Measurements from ENCODE around the gene EBLN1. TPM values are rescaled to one million over a fixed set of nuclear protein-coding genes. Genes with fewer than 3 reads are reported as not detected.

Gene EBLN1
- total RNA-seq, 1 experiment from 2014 or later = not detected

DNA sequence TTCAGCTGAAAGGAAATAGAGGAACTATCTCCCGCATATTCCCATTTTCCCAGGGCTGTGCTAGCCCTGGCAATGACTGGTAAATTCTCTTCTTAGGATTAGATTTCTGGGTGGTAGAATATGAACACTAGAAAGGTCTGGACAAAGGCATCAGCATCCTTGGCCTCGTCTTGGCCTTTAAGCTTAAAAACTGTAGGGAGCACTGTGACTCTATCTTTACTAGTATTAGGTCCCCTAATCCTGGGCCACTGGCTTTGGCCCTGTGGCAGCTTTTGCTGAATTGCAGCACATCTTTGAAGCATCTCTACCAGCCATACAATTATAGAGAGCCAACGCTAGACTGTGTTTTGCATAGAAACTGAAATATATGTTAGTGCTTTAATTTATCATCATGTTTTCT, 41.5 kb upstream of the EBLN1 start:
- Histone ChIP-seq H2BK5ac (ENCODE audit: insufficient read length, low read length) (no peak overlapping the region), H4K20me1 (ENCODE audit: control insufficient read depth, insufficient read depth, insufficient read length) (no peaks in the 10 kb centered on the region), H2BK120ac (ENCODE audit: low read depth, low read length, poor library complexity, severe bottlenecking) (no peak overlapping the region), H3K4ac (ENCODE audit: low read depth, low read length) (no peak overlapping the region), H3K23me2 (ENCODE audit: insufficient read length, low read depth, low read length, poor library complexity, severe bottlenecking) (no peaks in the 10 kb centered on the region), H2AFZ (ENCODE audit: low read length) (no peak overlapping the region), H3K23ac (ENCODE audit: insufficient read length, low read depth, low read length) (no peak overlapping the region), H3K4me2 (ENCODE audit: insufficient read depth, insufficient read length, low read length) (no peak overlapping the region), H3T11ph (ENCODE audit: low read length) (no peak overlapping the region), H3K14ac (ENCODE audit: insufficient read depth, low read length) (no peak overlapping the region), H3K9me3 (ENCODE audit: control insufficient read depth, low read depth, low read length) (no peaks in the 10 kb centered on the region), H3K4me1 (ENCODE audit: insufficient read depth, low read length) (no peaks in the 10 kb centered on the region), H4K91ac (ENCODE audit: insufficient read length, low read depth, low read length) (no peak overlapping the region), H3K56ac (ENCODE audit: insufficient read length, low read depth, low read length) (no peak overlapping the region), H2BK15ac (ENCODE audit: low read depth, low read length) (no peak overlapping the region), H2AK5ac (ENCODE audit: insufficient read length, low read length) (no peak overlapping the region), H3K79me1 (ENCODE audit: insufficient read depth, low read depth, low read length, poor library complexity, severe bottlenecking) (no peaks in the 10 kb centered on the region), H4K8ac (replicated peaks; ENCODE audit: insufficient read length, low read depth, low read length) (no peak overlapping the region), H3K9ac (ENCODE audit: extremely low read depth, insufficient read length, low read length) (no peak overlapping the region), H3K27me3 (ENCODE audit: insufficient read depth, low read length) (peaks cover 2% of the 10 kb centered on the region; the same call in 1 of the 2 replicates), H3K27ac (ENCODE audit: insufficient read length, low read depth, low read length) (no peak overlapping the region), H4K5ac (ENCODE audit: insufficient read length, low read depth, low read length) (no peak overlapping the region), H3K18ac (ENCODE audit: insufficient read length, low read depth, low read length) (no peak overlapping the region), H2BK12ac (ENCODE audit: insufficient read length, low read depth, low read length) (no peak overlapping the region), H2BK20ac (ENCODE audit: low read depth, low read length, poor library complexity, severe bottlenecking) (no peak overlapping the region), H3K79me2 (ENCODE audit: insufficient read depth, low read length) (no peaks in the 10 kb centered on the region)
- H3K9me3 Mint-ChIP-seq = no peaks in the 10 kb centered on the region; a peak in 1 of 5 replicates
- TF ChIP-seq, protein P1, sequence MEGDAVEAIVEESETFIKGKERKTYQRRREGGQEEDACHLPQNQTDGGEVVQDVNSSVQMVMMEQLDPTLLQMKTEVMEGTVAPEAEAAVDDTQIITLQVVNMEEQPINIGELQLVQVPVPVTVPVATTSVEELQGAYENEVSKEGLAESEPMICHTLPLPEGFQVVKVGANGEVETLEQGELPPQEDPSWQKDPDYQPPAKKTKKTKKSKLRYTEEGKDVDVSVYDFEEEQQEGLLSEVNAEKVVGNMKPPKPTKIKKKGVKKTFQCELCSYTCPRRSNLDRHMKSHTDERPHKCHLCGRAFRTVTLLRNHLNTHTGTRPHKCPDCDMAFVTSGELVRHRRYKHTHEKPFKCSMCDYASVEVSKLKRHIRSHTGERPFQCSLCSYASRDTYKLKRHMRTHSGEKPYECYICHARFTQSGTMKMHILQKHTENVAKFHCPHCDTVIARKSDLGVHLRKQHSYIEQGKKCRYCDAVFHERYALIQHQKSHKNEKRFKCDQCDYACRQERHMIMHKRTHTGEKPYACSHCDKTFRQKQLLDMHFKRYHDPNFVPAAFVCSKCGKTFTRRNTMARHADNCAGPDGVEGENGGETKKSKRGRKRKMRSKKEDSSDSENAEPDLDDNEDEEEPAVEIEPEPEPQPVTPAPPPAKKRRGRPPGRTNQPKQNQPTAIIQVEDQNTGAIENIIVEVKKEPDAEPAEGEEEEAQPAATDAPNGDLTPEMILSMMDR (conservative IDR thresholded peaks at IDR 0.05) = peak; percentile 37; the same call in 2 of the 3 replicates
- DNase-seq = no peak
- H3K36me3 Mint-ChIP-seq (ENCODE audit: insufficient read depth in 1 of 3, low read depth in 3 of 3) = no peaks in the 10 kb centered on the region; a peak in 1 of 7 replicates
- H3K27me3 Mint-ChIP-seq (ENCODE audit: low read depth) = peaks cover 64% of the 10 kb centered on the region
- H3K4me1 Mint-ChIP-seq = no peaks in the 10 kb centered on the region
- no CpG with 5 or more reads among the region's 3 CpGs for WGBS (ENCODE audit: extremely low coverage, insufficient read length, low lambda C conversion rate)
- no peak overlapping the region for H3K27ac Mint-ChIP-seq
- H3K4me3 Mint-ChIP-seq = no peak overlapping the region

Measured in H9 (cell line).